Mesangial cell (primary cell): Measurements from ENCODE around the gene BCOR. TPM values are rescaled to one million over a fixed set of nuclear protein-coding genes. Genes with fewer than 3 reads are reported as not detected.

Experiments
- total RNA-seq: library from RNA; depleted of rRNA; stranded (reverse); fragments of >200 nt; gene quantifications from 2 replicates; pipeline ENCODE4 v1.2.3, GENCODE V29; 2015

BCOR gene
- total RNA-seq, result 34.2 and 37.6 TPM in 2 replicates

DNA sequence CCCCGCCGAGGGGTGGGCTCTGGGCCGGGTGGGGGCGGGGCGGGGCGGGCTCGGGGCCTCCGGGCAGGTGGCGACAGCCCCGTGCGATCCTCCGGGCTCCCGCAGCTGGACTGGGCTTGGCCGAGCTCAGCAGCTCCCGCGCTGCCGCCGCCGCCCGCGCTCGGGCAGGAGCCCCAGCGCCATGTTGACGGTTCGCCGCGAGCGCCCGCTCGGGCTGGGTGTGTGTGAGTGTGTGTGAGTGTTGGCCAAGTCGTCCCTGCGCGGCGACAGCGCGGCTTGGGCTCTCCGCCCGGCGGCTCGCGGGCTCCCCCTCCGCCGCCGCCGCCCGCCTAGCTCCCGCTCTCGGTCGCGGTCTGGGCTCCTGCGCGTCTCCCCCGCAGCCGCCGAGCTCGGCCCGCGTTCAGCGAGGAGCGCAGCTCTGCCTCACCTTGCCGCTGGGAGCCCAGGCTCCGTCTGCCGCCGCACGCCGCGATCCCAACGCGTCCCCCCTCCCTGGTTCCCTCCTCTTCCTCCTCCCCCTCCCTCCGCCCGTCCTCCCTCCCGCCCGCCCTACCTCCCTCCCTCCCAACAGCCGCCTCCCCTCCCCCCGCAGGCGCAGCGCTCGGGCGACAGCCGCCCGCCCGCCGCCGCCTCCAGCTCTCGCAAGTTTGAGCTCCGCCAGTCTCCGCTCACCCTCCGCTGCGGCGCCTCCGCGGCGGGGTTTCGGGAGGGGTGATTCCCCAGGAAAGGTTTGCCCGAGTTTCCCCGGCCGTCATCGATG is at the start of gene BCOR:
BCOR (minus strand) TSS at position 455 of the 760 bp plus-strand sequence. CDS start 20,029 bp downstream, outside the sequence.

